Measurements from ENCODE around the gene SYT17.

- TF ChIP-seq CTCF (IDR thresholded peaks at IDR 0.05) (no peak), POLR2A (IDR thresholded peaks at IDR 0.05) (no peak)
Measured at GRCh38 chr16:19152042-19152441, 16.0 kb upstream of the SYT17 start.

All from body of pancreas (tissue), 4 donors.